ENCODE data around the gene ADAMTSL4. TPM values are rescaled to one million over a fixed set of nuclear protein-coding genes. Genes with fewer than 3 reads are reported as not detected.

Gene ADAMTSL4
- total RNA-seq, 2 experiments from 2014 or later: 0.16 to 0.22 TPM

GRCh38 chr1:150559656-150560010, 10.4 kb downstream of the ADAMTSL4 start:
- Mint-ChIP-seq H3K36me3 (ENCODE audit: low read depth) (peaks cover 33% of the 10 kb centered on the region), H3K27me3 (no peaks in the 10 kb centered on the region), H3K4me1 (ENCODE audit: low read depth) (peaks cover 43% of the 10 kb centered on the region), H3K9me3 (no peaks in the 10 kb centered on the region), H3K27ac (peak overlapping the region; percentile 98), H3K4me3 (peak overlapping the region; percentile 96)
- H3K4me1 ChIP-seq (ENCODE audit: insufficient read depth, low read length): peaks cover 68% of the 10 kb centered on the region
- H3K27me3 ChIP-seq (ENCODE audit: control insufficient read depth in 1 of 2, insufficient read depth in 2 of 2, low read length in 2 of 2): no peaks in the 10 kb centered on the region
- intact Hi-C loops (cut with DNase I, micrococcal nuclease): loop anchor here (1.0 to 5.0 kb wide), 4 partner anchors 69 to 438 kb away; partner anchors contain the start of genes ENSA (in 1 of the 2) and GOLPH3L (in 1 of the 2)
- H3K36me3 ChIP-seq (ENCODE audit: insufficient read depth, low read length): peaks cover 14% of the 10 kb centered on the region
- TF ChIP-seq, protein P1, sequence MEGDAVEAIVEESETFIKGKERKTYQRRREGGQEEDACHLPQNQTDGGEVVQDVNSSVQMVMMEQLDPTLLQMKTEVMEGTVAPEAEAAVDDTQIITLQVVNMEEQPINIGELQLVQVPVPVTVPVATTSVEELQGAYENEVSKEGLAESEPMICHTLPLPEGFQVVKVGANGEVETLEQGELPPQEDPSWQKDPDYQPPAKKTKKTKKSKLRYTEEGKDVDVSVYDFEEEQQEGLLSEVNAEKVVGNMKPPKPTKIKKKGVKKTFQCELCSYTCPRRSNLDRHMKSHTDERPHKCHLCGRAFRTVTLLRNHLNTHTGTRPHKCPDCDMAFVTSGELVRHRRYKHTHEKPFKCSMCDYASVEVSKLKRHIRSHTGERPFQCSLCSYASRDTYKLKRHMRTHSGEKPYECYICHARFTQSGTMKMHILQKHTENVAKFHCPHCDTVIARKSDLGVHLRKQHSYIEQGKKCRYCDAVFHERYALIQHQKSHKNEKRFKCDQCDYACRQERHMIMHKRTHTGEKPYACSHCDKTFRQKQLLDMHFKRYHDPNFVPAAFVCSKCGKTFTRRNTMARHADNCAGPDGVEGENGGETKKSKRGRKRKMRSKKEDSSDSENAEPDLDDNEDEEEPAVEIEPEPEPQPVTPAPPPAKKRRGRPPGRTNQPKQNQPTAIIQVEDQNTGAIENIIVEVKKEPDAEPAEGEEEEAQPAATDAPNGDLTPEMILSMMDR (IDR thresholded peaks at IDR 0.05): no peak
- no peak overlapping the region for H3K27ac ChIP-seq (ENCODE audit: low read depth in 1 of 2, low read length in 2 of 2)
- ChIA-PET POLR2A (interaction anchor here (0.7 to 14.5 kb wide), 5 partner anchors 14 to 90 kb away, joined by 4 to 1538 read pairs (median 5); partner anchors contain the start of genes ENSA, FALEC, MCL1 and TARS2), CTCF (interaction anchor here (0.5 to 6.4 kb wide), 11 partner anchors 8 to 208 kb away, joined by 3 to 183 read pairs (median 7); partner anchors contain the start of genes ENSA, GOLPH3L and MCL1)
- DNase-seq (peak in 1 of 14 experiments; percentile 12), ATAC-seq (ENCODE audit: poor library complexity) (no peak)
- H3K4me3 ChIP-seq (ENCODE audit: low read length): no peak overlapping the region
- no peaks in the 10 kb centered on the region for H3K9me3 ChIP-seq (ENCODE audit: control insufficient read depth in 1 of 2, insufficient read depth in 1 of 2, low read length in 2 of 2)

DNA sequence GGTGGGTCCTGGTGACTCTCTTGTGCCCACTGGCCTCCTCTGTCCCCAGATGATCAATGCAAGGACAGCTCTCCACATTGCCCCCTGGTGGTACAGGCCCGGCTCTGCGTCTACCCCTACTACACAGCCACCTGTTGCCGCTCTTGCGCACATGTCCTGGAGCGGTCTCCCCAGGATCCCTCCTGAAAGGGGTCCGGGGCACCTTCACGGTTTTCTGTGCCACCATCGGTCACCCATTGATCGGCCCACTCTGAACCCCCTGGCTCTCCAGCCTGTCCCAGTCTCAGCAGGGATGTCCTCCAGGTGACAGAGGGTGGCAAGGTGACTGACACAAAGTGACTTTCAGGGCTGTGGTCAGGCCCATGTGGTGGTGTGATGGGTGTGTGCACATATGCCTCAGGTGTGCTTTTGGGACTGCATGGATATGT, 10.8 kb downstream of the ADAMTSL4 start:
- ATAC-seq (ENCODE audit: poor library complexity): peak; percentile 16
- intact Hi-C loops (cut with DNase I, micrococcal nuclease): loop anchor here (1.0 to 5.0 kb wide), 4 partner anchors 69 to 437 kb away; partner anchors contain the start of genes ENSA (in 1 of the 2) and GOLPH3L (in 1 of the 2)
- Mint-ChIP-seq H3K27ac (peak overlapping the region; percentile 98), H3K9me3 (no peaks in the 10 kb centered on the region), H3K36me3 (ENCODE audit: low read depth) (peaks cover 33% of the 10 kb centered on the region), H3K4me1 (ENCODE audit: low read depth) (peaks cover 47% of the 10 kb centered on the region), H3K27me3 (no peaks in the 10 kb centered on the region), H3K4me3 (peak overlapping the region; percentile 96)
- Histone ChIP-seq H3K4me3 (ENCODE audit: low read length) (peak overlapping the region; percentile 90), H3K27me3 (ENCODE audit: control insufficient read depth in 1 of 2, insufficient read depth in 2 of 2, low read length in 2 of 2) (no peaks in the 10 kb centered on the region), H3K27ac (ENCODE audit: low read depth in 1 of 2, low read length in 2 of 2) (peak overlapping the region; percentile 92 to 97), H3K9me3 (ENCODE audit: control insufficient read depth in 1 of 2, insufficient read depth in 1 of 2, low read length in 2 of 2) (no peaks in the 10 kb centered on the region), H3K4me1 (ENCODE audit: insufficient read depth, low read length) (peaks cover 72% of the 10 kb centered on the region), H3K36me3 (ENCODE audit: insufficient read depth, low read length) (peaks cover 14% of the 10 kb centered on the region)
- peak; percentile 56 to 86 (median 68) for DNase-seq
- ChIA-PET CTCF (interaction anchor here (0.7 to 6.4 kb wide), 15 partner anchors 9 to 188 kb away, joined by 3 to 183 read pairs (median 6); partner anchors contain the start of genes ENSA, GOLPH3L and MCL1), POLR2A (interaction anchor here (0.7 to 14.5 kb wide), 12 partner anchors 9 to 436 kb away, joined by 3 to 1538 read pairs (median 8); partner anchors contain the start of genes ADAMTSL4, ENSA, FALEC and GOLPH3L)
- TF ChIP-seq, protein P1 (IDR thresholded peaks at IDR 0.05): peak; percentile 91

DNA sequence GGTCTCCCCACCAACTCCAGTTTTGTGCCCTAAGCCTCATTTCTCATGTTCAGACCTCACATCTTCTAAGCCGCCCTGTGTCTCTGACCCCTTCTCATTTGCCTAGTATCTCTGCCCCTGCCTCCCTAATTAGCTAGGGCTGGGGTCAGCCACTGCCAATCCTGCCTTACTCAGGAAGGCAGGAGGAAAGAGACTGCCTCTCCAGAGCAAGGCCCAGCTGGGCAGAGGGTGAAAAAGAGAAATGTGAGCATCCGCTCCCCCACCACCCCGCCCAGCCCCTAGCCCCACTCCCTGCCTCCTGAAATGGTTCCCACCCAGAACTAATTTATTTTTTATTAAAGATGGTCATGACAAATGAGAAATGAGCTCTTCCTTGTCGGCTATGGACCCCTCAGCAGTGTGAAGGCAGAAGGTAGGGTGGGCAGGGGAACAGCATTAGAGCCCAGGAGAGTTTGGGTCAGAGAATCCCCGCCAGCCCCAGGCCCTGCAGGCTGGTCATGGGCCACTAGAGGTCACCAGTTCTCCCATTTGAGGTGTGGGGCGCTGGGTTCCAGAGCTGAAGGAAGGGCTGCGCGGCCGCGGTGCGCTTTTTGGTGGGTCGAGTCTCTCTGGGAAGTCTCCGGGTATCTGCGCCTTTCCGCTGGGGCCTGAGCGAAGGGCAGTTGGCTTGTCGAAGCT, 11.5 kb downstream of the ADAMTSL4 start:
- Mint-ChIP-seq H3K27ac (peak overlapping the region; percentile 98), H3K9me3 (no peaks in the 10 kb centered on the region), H3K27me3 (no peaks in the 10 kb centered on the region), H3K36me3 (ENCODE audit: low read depth) (peaks cover 30% of the 10 kb centered on the region), H3K4me1 (ENCODE audit: low read depth) (peaks cover 51% of the 10 kb centered on the region), H3K4me3 (peak overlapping the region; percentile 96)
- CTCF ChIA-PET: interaction anchor here (0.6 to 6.4 kb wide), 24 partner anchors 9 to 796 kb away, joined by 3 to 183 read pairs (median 4); partner anchors contain the start of genes ENSA, GOLPH3L and MCL1
- POLR2A ChIA-PET: interaction anchor here (0.8 to 14.5 kb wide), 20 partner anchors 9 to 435 kb away, joined by 3 to 1538 read pairs (median 4); partner anchors contain the start of genes ADAMTSL4, ENSA, GOLPH3L and MCL1
- Histone ChIP-seq H3K4me1 (ENCODE audit: insufficient read depth, low read length) (peaks cover 76% of the 10 kb centered on the region), H3K27me3 (ENCODE audit: control insufficient read depth in 1 of 2, insufficient read depth in 2 of 2, low read length in 2 of 2) (no peaks in the 10 kb centered on the region), H3K4me3 (ENCODE audit: low read length) (peak overlapping the region; percentile 90), H3K27ac (ENCODE audit: low read depth in 1 of 2, low read length in 2 of 2) (peak overlapping the region; percentile 92 to 97), H3K36me3 (ENCODE audit: insufficient read depth, low read length) (peaks cover 14% of the 10 kb centered on the region), H3K9me3 (ENCODE audit: control insufficient read depth in 1 of 2, insufficient read depth in 1 of 2, low read length in 2 of 2) (no peaks in the 10 kb centered on the region)
- ATAC-seq (ENCODE audit: poor library complexity) (peak; percentile 19), DNase-seq (peak; percentile 70 to 88 (median 82))
- TF ChIP-seq, protein P1 (IDR thresholded peaks at IDR 0.05): peak; percentile 80
- intact Hi-C loops (cut with DNase I, micrococcal nuclease): loop anchor here (1.0 to 5.0 kb wide), 6 partner anchors 19 to 437 kb away; partner anchors contain the start of genes ENSA (in 1 of the 2), GOLPH3L (in 1 of the 2) and MCL1 (in 1 of the 2)
